HepG2 (cell line): ENCODE measurements around the gene ANKS1B. TPM values are rescaled to one million over a fixed set of nuclear protein-coding genes. Genes with fewer than 3 reads are reported as not detected.

Source experiments
- ATAC-seq: fragments of 200-7000 bp; cut with Tn5 transposase; 3 replicates; pipeline ENCODE4 v1.9.1; 2020; ENCODE audit warnings: mild to moderate bottlenecking, moderate library complexity
- BruUV-seq: library from RNA; stranded (reverse); fragments of 400-500 nt; replicated peaks from 2 replicates; lab custom pipeline; 2021; lab: Mats Ljungman, UMichigan
- CTCF ChIA-PET: fragments of 300-600 bp; formaldehyde crosslinking; extraction: SDS; loops from one replicate; lab custom pipeline; 2021; ENCODE audit warnings: low total read pairs, inconsistent platforms, low intra/inter-chr PET ratio; lab: Yijun Ruan, JAX
- POLR2A ChIA-PET: fragments of 350-600 bp; sonication (Branson Sonifier 250); formaldehyde crosslinking; loops from one replicate; lab custom pipeline; 2020; ENCODE audit warnings: antibody characterized with exemption, inconsistent platforms; lab: Yijun Ruan, JAX
- DNase-seq: peaks from one replicate; pipeline ENCODE4 v3.0.0-alpha.2; 2015; ENCODE audit warnings: low spot score
- FAIRE-seq: peaks from 3 replicates; lab custom pipeline; 2011; peaks lifted over from hg19 to GRCh38; lab: Jason Lieb, UNC
- H2AFZ ChIP-seq: one replicate; pipeline ENCODE4 v1.6.1; 2011; ENCODE audit warnings: low read length, inconsistent platforms
- H3K27ac ChIP-seq: fragments of 300-600 bp; 3 replicates; pipeline ENCODE4 v1.8.0; 2011; ENCODE audit warnings: mixed run types, mild to moderate bottlenecking, mixed read lengths, low read length, inconsistent platforms; ENCODE audit not compliant: insufficient read depth; ENCODE audit errors: extremely low read length
- H3K27me3 ChIP-seq, 2 experiments: fragments of 200-600 bp in 1 of 2; 2 replicates in 1 of 2; 3 replicates in 1 of 2; pipeline versions ENCODE4 v1.6.0 to v1.8.0; 2011; ENCODE audit warnings: low read length in 2 of 2, mild to moderate bottlenecking in 2 of 2, moderate library complexity in 2 of 2, inconsistent platforms in 1 of 2; ENCODE audit not compliant: insufficient read depth in 2 of 2, control insufficient read depth in 1 of 2
- H3K36me3 ChIP-seq, 2 experiments: fragments of 200-600 bp in 1 of 2; replicated peaks in 1 of 2; 2 replicates in 1 of 2; 3 replicates in 1 of 2; pipeline versions ENCODE4 v1.5.1 to v1.8.0; 2011; ENCODE audit warnings: low read length in 2 of 2, inconsistent platforms in 1 of 2; ENCODE audit not compliant: insufficient read depth in 2 of 2, control insufficient read depth in 1 of 2
- H3K4me1 ChIP-seq: 2 replicates; pipeline ENCODE4 v1.5.1; 2012; ENCODE audit warnings: low read length, inconsistent platforms; ENCODE audit not compliant: insufficient read depth
- H3K4me2 ChIP-seq: 2 replicates; pipeline ENCODE4 v1.6.0; 2011; ENCODE audit warnings: low read depth, low read length, inconsistent platforms
- H3K4me3 ChIP-seq, 3 experiments: fragments of 200-600 bp in 1 of 3; sonication (generic), shearing (Covaris generic) in 1 of 3; replicated peaks in 1 of 3; 2 replicates each; pipeline ENCODE4 v1.5.1; 2011 to 2016; ENCODE audit warnings: low read length in 3 of 3, inconsistent platforms in 2 of 3, low read depth in 2 of 3, mild to moderate bottlenecking in 2 of 3, control low read depth in 1 of 3, mixed read lengths in 1 of 3; ENCODE audit not compliant: insufficient read depth in 1 of 3
- H3K79me2 ChIP-seq: one replicate; pipeline ENCODE4 v1.6.1; 2011; ENCODE audit warnings: low read length, inconsistent platforms; ENCODE audit not compliant: insufficient read depth
- H3K9ac ChIP-seq: 2 replicates; pipeline ENCODE4 v1.6.0; 2011; ENCODE audit warnings: mild to moderate bottlenecking, low read depth, low read length, inconsistent platforms; ENCODE audit not compliant: insufficient read depth
- H3K9me3 ChIP-seq: 2 replicates; pipeline ENCODE4 v1.5.1; 2012; ENCODE audit warnings: mild to moderate bottlenecking, low read length
- H4K20me1 ChIP-seq: 2 replicates; pipeline ENCODE4 v1.6.0; 2011; ENCODE audit warnings: inconsistent platforms, mild to moderate bottlenecking, low read length, moderate library complexity; ENCODE audit not compliant: insufficient read depth
- ADNP ChIP-seq: sonication (generic); formaldehyde crosslinking; IDR thresholded peaks from 2 replicates; pipeline ENCODE4 v1.4.0; 2020; ENCODE audit warnings: missing genetic modification reagents
- ARNT2 ChIP-seq: sonication (generic); formaldehyde crosslinking; IDR thresholded peaks from 2 replicates; pipeline ENCODE4 v1.8.0; 2022; ENCODE audit warnings: mild to moderate bottlenecking, low read depth, missing genetic modification reagents, moderate library complexity
- ETV6 ChIP-seq: sonication (generic); formaldehyde crosslinking; conservative IDR thresholded peaks from 2 replicates; pipeline ENCODE4 v1.4.0; 2020; ENCODE audit warnings: missing genetic modification reagents
- FLYWCH1 ChIP-seq: sonication (generic); formaldehyde crosslinking; IDR thresholded peaks from 2 replicates; pipeline ENCODE4 v1.8.1; 2023; ENCODE audit warnings: mild to moderate bottlenecking, missing genetic modification reagents
- GPN1 ChIP-seq: sonication (generic); formaldehyde crosslinking; IDR thresholded peaks from 2 replicates; pipeline ENCODE4 v1.5.1; 2020; ENCODE audit warnings: missing genetic modification reagents, borderline replicate concordance
- GTF2F1 ChIP-seq: fragments of 150-350 bp; IDR thresholded peaks from 2 replicates; pipeline ENCODE4 v1.6.1; 2014; ENCODE audit warnings: low read length
- KLF16 ChIP-seq, 2 experiments: sonication (generic) in 1 of 2; formaldehyde crosslinking in 1 of 2; IDR thresholded peaks; 2 replicates each; pipeline versions ENCODE4 v1.6.1 to v1.8.0; 2016 to 2023; ENCODE audit warnings: missing genetic modification reagents in 2 of 2, missing compliant biosample characterization in 1 of 2
- NCOR1 ChIP-seq: fragments of 200-600 bp; sonication (generic); IDR thresholded peaks from 2 replicates; pipeline ENCODE4 v1.7.0; 2017; ENCODE audit warnings: antibody characterized with exemption, low read length, borderline replicate concordance
- NR2F2 ChIP-seq: IDR thresholded peaks from 2 replicates; pipeline ENCODE4 v1.6.1; 2012; ENCODE audit warnings: low read depth, inconsistent platforms, borderline replicate concordance
- ZMYM4 ChIP-seq: sonication (generic); formaldehyde crosslinking; IDR thresholded peaks from 2 replicates; pipeline ENCODE4 v1.8.1; 2023; ENCODE audit warnings: mild to moderate bottlenecking, missing genetic modification reagents
- ZNF235 ChIP-seq: sonication (generic); formaldehyde crosslinking; IDR thresholded peaks from 2 replicates; pipeline ENCODE4 v1.8.1; 2023; ENCODE audit warnings: mild to moderate bottlenecking, missing genetic modification reagents, borderline replicate concordance
- ZNF558 ChIP-seq: sonication (generic); formaldehyde crosslinking; IDR thresholded peaks from 2 replicates; pipeline ENCODE4 v1.9.0; 2022; ENCODE audit warnings: mild to moderate bottlenecking, missing genetic modification reagents, borderline replicate concordance
- ZNF589 ChIP-seq: sonication (generic); formaldehyde crosslinking; conservative IDR thresholded peaks from 2 replicates; pipeline ENCODE4 v1.8.0; 2022; ENCODE audit warnings: mild to moderate bottlenecking, moderate library complexity, missing genetic modification reagents
- ZNF670 ChIP-seq: sonication (generic); formaldehyde crosslinking; IDR thresholded peaks from 2 replicates; pipeline ENCODE4 v1.8.0; 2022; ENCODE audit warnings: mild to moderate bottlenecking, missing genetic modification reagents, borderline replicate concordance
- ZNF747 ChIP-seq: sonication (generic); formaldehyde crosslinking; IDR thresholded peaks from 2 replicates; pipeline ENCODE4 v1.8.1; 2023; ENCODE audit warnings: missing genetic modification reagents, mild to moderate bottlenecking, borderline replicate concordance
- in situ Hi-C: cut with HindIII; loops from 2 replicates; pipeline ENCODE4 v1.10.0; 2017; ENCODE audit warnings: low pct_unique_long_range_greater_than_20kb; ENCODE audit not compliant: extremely low pct_ligation_motif_present
- intact Hi-C: fragments of 100-400 bp; cut with micrococcal nuclease; formaldehyde crosslinking; loops from one replicate; pipeline ENCODE4 v1.10.0; 2022; ENCODE audit not compliant: unreplicated experiment
- polyA plus RNA-seq, 8 experiments: library from polyadenylated mRNA; depleted of rRNA in 3 of 8; stranded (reverse) in 7 of 8; unstranded in 1 of 8; fragments of >200 nt; fragmentation: Illumina TruSeq in 4 of 8; extraction: Trizol in 4 of 8; gene quantifications; 2 replicates each; pipeline versions ENCODE4 v1.2.1 to v1.2.3, GENCODE V29; 2011 to 2016; ENCODE audit warnings: low read depth in 4 of 8, missing spikeins in 1 of 8, mixed read lengths in 1 of 8; ENCODE audit not compliant: insufficient read depth in 1 of 8
- total RNA-seq, 5 experiments: library from RNA; depleted of rRNA; stranded (reverse); fragments of >200 nt; fragmentation: Illumina TruSeq; extraction: Trizol; gene quantifications; 2 replicates each; pipeline ENCODE4 v1.2.3, GENCODE V29; 2016; ENCODE audit warnings: low read depth in 1 of 5
- TF ChIP-seq, protein P1 (sequence below): sonication (generic); formaldehyde crosslinking; IDR thresholded peaks from 2 replicates; pipeline ENCODE4 v1.5.0; 2020; ENCODE audit warnings: mild to moderate bottlenecking, missing genetic modification reagents, moderate library complexity
- TF ChIP-seq, protein P2 (sequence below): fragments of 450-650 bp; IDR thresholded peaks from 2 replicates; pipeline ENCODE4 v1.6.1; 2016
- TF ChIP-seq, protein P3 (sequence below): sonication (generic); formaldehyde crosslinking; IDR thresholded peaks from 2 replicates; pipeline ENCODE4 v1.4.0; 2020; ENCODE audit warnings: mild to moderate bottlenecking, missing genetic modification reagents
- TF ChIP-seq, protein P4 (sequence below): sonication (generic); formaldehyde crosslinking; IDR thresholded peaks from 2 replicates; pipeline ENCODE4 v1.5.1; 2020; ENCODE audit warnings: mild to moderate bottlenecking, missing genetic modification reagents

The ANKS1B gene
- total and polyA plus RNA-seq, 2 of the 13 experiments (the other 11 are each of a cell fraction or from before 2014, with no cell fraction given) = 0.15 TPM; not detected in 1

DNA sequence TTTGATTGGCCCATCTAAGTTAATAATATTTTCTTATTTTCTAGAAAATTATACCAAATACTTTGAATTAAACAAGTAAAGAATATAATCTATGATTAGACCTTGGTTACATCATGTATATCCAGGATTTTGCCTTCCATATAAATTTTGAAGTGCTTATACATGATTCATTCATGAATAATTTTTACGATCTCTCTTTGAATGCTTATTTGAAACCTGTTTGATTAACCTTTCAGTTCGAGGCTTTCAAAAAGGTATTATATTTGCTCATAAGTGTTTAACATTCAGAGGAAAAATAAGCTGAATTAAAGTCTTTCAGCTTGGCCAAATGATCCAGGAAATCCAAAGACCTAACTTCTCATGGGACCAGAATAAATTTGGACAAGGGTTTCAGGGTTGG lies 832.4 kb downstream of the ANKS1B start (continued):
- TF ChIP-seq ZNF670 (CRISPR knock-in tag) = no peak
- TF ChIP-seq ZNF589 = no peak
- no peak for TF ChIP-seq GPN1 (CRISPR knock-in tag)
- no peak for TF ChIP-seq ZNF558 (CRISPR knock-in tag)

DNA sequence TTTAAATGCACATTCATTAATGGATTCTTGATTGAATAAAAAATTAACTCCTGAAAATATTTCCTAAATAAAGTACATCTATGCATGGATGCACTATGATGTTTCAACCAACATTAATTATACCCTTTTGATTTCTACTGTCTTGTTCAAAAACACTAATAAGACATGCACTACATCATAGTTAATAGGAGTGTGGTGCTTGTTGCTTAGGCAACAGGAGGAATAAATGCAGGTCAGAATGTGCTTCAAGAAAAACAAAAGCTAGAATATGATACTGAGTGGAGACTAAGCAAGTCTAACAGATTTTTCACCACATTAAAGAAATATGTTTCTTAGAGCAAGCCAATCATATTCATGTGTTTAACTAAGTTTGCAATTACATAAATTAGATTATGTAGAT lies 833.0 kb downstream of the ANKS1B start:
- H3K27ac ChIP-seq = no peak overlapping the region
- H3K9ac ChIP-seq = no peak overlapping the region
- no peak overlapping the region for H3K4me3 ChIP-seq
- intact Hi-C loops = no loop called here
- no peaks in the 10 kb centered on the region for H3K27me3 ChIP-seq
- FAIRE-seq (no peak), DNase-seq (no peak), ATAC-seq (no peak)
- H2AFZ ChIP-seq = no peak overlapping the region
- no peaks in the 10 kb centered on the region for H3K9me3 ChIP-seq
- H3K4me1 ChIP-seq = no peaks in the 10 kb centered on the region
- ChIA-PET CTCF (no interaction called here), POLR2A (no interaction called here)
- in situ Hi-C loops = no loop called here
- no TSS peak for BruUV-seq
- H3K36me3 ChIP-seq = no peaks in the 10 kb centered on the region
- H3K4me2 ChIP-seq = no peak overlapping the region
- no peaks in the 10 kb centered on the region for H3K79me2 ChIP-seq
- H4K20me1 ChIP-seq = no peaks in the 10 kb centered on the region
- TF ChIP-seq ZNF558 (CRISPR knock-in tag) = no peak
- TF ChIP-seq, protein P1, sequence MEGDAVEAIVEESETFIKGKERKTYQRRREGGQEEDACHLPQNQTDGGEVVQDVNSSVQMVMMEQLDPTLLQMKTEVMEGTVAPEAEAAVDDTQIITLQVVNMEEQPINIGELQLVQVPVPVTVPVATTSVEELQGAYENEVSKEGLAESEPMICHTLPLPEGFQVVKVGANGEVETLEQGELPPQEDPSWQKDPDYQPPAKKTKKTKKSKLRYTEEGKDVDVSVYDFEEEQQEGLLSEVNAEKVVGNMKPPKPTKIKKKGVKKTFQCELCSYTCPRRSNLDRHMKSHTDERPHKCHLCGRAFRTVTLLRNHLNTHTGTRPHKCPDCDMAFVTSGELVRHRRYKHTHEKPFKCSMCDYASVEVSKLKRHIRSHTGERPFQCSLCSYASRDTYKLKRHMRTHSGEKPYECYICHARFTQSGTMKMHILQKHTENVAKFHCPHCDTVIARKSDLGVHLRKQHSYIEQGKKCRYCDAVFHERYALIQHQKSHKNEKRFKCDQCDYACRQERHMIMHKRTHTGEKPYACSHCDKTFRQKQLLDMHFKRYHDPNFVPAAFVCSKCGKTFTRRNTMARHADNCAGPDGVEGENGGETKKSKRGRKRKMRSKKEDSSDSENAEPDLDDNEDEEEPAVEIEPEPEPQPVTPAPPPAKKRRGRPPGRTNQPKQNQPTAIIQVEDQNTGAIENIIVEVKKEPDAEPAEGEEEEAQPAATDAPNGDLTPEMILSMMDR = no peak
- TF ChIP-seq, protein P2, sequence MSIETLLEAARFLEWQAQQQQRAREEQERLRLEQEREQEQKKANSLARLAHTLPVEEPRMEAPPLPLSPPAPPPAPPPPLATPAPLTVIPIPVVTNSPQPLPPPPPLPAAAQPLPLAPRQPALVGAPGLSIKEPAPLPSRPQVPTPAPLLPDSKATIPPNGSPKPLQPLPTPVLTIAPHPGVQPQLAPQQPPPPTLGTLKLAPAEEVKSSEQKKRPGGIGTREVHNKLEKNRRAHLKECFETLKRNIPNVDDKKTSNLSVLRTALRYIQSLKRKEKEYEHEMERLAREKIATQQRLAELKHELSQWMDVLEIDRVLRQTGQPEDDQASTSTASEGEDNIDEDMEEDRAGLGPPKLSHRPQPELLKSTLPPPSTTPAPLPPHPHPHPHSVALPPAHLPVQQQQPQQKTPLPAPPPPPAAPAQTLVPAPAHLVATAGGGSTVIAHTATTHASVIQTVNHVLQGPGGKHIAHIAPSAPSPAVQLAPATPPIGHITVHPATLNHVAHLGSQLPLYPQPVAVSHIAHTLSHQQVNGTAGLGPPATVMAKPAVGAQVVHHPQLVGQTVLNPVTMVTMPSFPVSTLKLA = no peak
- TF ChIP-seq FLYWCH1 (CRISPR knock-in tag) = no peak
- no peak for TF ChIP-seq ETV6 (CRISPR knock-in tag)
- TF ChIP-seq ADNP (CRISPR knock-in tag) = no peak
- no peak for TF ChIP-seq NCOR1
- TF ChIP-seq, protein P3, sequence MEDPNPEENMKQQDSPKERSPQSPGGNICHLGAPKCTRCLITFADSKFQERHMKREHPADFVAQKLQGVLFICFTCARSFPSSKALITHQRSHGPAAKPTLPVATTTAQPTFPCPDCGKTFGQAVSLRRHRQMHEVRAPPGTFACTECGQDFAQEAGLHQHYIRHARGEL (CRISPR knock-in tag) = no peak
- TF ChIP-seq NR2F2 = no peak
- no peak for TF ChIP-seq KLF16 (CRISPR knock-in tag; IDR thresholded peaks at IDR 0.05)
- no peak for TF ChIP-seq ZNF235 (CRISPR knock-in tag)
- TF ChIP-seq, protein P4, sequence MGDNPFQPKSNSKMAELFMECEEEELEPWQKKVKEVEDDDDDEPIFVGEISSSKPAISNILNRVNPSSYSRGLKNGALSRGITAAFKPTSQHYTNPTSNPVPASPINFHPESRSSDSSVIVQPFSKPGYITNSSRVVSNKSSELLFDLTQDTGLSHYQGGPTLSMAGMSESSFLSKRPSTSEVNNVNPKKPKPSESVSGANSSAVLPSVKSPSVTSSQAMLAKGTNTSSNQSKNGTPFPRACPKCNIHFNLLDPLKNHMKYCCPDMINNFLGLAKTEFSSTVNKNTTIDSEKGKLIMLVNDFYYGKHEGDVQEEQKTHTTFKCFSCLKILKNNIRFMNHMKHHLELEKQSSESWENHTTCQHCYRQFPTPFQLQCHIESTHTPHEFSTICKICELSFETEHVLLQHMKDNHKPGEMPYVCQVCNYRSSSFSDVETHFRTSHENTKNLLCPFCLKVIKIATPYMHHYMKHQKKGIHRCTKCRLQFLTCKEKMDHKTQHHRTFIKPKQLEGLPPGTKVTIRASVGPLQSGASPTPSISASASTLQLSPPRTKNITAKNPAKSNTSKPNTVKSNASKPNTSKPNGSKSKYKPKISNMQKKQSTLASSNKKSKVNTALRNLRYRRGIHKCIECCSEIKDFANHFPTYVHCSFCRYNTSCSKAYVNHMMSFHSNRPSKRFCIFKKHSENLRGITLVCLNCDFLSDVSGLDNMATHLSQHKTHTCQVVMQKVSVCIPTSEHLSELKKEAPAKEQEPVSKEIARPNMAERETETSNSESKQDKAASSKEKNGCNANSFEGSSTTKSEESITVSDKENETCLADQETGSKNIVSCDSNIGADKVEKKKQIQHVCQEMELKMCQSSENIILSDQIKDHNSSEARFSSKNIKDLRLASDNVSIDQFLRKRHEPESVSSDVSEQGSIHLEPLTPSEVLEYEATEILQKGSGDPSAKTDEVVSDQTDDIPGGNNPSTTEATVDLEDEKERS = no peak
- no peak for TF ChIP-seq ARNT2
- TF ChIP-seq GTF2F1 = no peak
- no peak for TF ChIP-seq ZNF747 (CRISPR knock-in tag)
- TF ChIP-seq ZMYM4 (CRISPR knock-in tag) = no peak
